Nephron progenitor cell (in vitro differentiated cells): Measurements from ENCODE around the gene DHX57.

Source experiments
- DNase-seq: peaks from one replicate; pipeline ENCODE4 v3.0.0; 2021
- H3K27ac Mint-ChIP-seq: 2 replicates; pipeline ENCODE4 v1.8.0; 2021; ENCODE audit warnings: mild to moderate bottlenecking, moderate library complexity, mixed read lengths
- H3K27me3 Mint-ChIP-seq: 2 replicates; pipeline ENCODE4 v1.8.0; 2021; ENCODE audit warnings: mild to moderate bottlenecking, low read depth, mixed read lengths; ENCODE audit not compliant: poor library complexity
- H3K36me3 Mint-ChIP-seq: 2 replicates; pipeline ENCODE4 v1.8.0; 2021; ENCODE audit warnings: low read depth, mixed read lengths
- H3K4me1 Mint-ChIP-seq: 2 replicates; pipeline ENCODE4 v1.8.0; 2021; ENCODE audit warnings: mixed read lengths
- H3K4me3 Mint-ChIP-seq: 2 replicates; pipeline ENCODE4 v1.8.0; 2021; ENCODE audit warnings: mild to moderate bottlenecking, moderate library complexity, mixed read lengths
- H3K9me3 Mint-ChIP-seq: 2 replicates; pipeline ENCODE4 v1.8.0; 2021; ENCODE audit warnings: mild to moderate bottlenecking, moderate library complexity, mixed read lengths
- TF ChIP-seq, protein P1 (sequence below): fragments of 200-600 bp; sonication (generic); IDR thresholded peaks from 2 replicates; pipeline ENCODE4 v1.5.0; 2021; ENCODE audit warnings: antibody characterized with exemption

DHX57 gene

DNA sequence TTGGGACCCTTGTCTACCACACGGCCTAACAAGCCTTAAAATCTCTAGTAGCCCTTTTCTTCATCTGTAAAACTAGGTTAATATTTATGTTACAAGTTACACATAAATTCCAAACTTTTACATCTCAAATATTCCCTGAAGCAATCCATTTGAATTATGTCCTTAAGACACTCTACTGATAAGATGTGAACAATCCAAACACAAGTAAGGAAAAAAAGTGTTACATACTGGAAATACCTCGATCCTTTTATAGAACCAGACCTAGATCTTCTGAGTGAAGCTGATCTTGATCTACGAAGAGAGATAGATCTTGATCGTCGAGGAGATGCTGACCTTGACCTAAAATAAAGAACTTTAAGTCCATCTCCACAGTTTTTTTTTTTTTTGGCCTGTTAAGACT, 127.9 kb downstream of the DHX57 start:
- TF ChIP-seq, protein P1, sequence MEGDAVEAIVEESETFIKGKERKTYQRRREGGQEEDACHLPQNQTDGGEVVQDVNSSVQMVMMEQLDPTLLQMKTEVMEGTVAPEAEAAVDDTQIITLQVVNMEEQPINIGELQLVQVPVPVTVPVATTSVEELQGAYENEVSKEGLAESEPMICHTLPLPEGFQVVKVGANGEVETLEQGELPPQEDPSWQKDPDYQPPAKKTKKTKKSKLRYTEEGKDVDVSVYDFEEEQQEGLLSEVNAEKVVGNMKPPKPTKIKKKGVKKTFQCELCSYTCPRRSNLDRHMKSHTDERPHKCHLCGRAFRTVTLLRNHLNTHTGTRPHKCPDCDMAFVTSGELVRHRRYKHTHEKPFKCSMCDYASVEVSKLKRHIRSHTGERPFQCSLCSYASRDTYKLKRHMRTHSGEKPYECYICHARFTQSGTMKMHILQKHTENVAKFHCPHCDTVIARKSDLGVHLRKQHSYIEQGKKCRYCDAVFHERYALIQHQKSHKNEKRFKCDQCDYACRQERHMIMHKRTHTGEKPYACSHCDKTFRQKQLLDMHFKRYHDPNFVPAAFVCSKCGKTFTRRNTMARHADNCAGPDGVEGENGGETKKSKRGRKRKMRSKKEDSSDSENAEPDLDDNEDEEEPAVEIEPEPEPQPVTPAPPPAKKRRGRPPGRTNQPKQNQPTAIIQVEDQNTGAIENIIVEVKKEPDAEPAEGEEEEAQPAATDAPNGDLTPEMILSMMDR: no peak
- Mint-ChIP-seq H3K36me3 (peaks cover 77% of the 10 kb centered on the region), H3K4me3 (peak overlapping the region; percentile 99), H3K27me3 (no peaks in the 10 kb centered on the region), H3K9me3 (no peaks in the 10 kb centered on the region), H3K27ac (peak overlapping the region; percentile 93), H3K4me1 (peaks cover 56% of the 10 kb centered on the region)
- DNase-seq: no peak
